Parathyroid adenoma (tissue), 2 donors: ENCODE results near the gene GNAO1.

Experiments used
- H2AFZ ChIP-seq: fragments of 300-600 bp; sonication (generic); one replicate; pipeline ENCODE4 v1.7.0; 2017; ENCODE audit warnings: antibody characterized with exemption, mild to moderate bottlenecking
- H3K27ac ChIP-seq: fragments of 300-600 bp; sonication (generic); one replicate; pipeline ENCODE4 v1.7.0; 2017
- H3K27me3 ChIP-seq: fragments of 300-600 bp; sonication (generic); one replicate; pipeline ENCODE4 v1.7.0; 2017; ENCODE audit warnings: low read length; ENCODE audit not compliant: control insufficient read depth, insufficient read depth
- H3K36me3 ChIP-seq: fragments of 300-600 bp; sonication (generic); one replicate; pipeline ENCODE4 v1.7.0; 2017; ENCODE audit warnings: low read length; ENCODE audit not compliant: control insufficient read depth, insufficient read depth
- H3K4me1 ChIP-seq: fragments of 300-600 bp; sonication (generic); one replicate; pipeline ENCODE4 v1.7.0; 2017; ENCODE audit warnings: control low read depth
- H3K4me2 ChIP-seq: fragments of 300-600 bp; sonication (generic); one replicate; pipeline ENCODE4 v1.7.0; 2017; ENCODE audit warnings: low read length
- H3K4me3 ChIP-seq: fragments of 300-600 bp; sonication (generic); one replicate; pipeline ENCODE4 v1.7.0; 2017; ENCODE audit warnings: low read depth, low read length
- H3K79me2 ChIP-seq: fragments of 300-600 bp; sonication (generic); one replicate; pipeline ENCODE4 v1.7.0; 2017; ENCODE audit warnings: control low read depth
- H3K9ac ChIP-seq: fragments of 300-600 bp; sonication (generic); one replicate; pipeline ENCODE4 v1.7.0; 2017; ENCODE audit warnings: mild to moderate bottlenecking
- H3K9me3 ChIP-seq: fragments of 300-600 bp; sonication (generic); one replicate; pipeline ENCODE4 v1.7.0; 2017; ENCODE audit warnings: low read length; ENCODE audit not compliant: control insufficient read depth
- CTCF ChIP-seq: fragments of 300-600 bp; sonication (generic); IDR thresholded peaks from one replicate; pipeline ENCODE4 v1.7.0; 2017; ENCODE audit warnings: antibody characterized with exemption, mild to moderate bottlenecking
- donor health status: primary hyperparathyroidism.

The GNAO1 gene

GRCh38 chr16:56352351-56353053, 161.2 kb downstream of the GNAO1 start:
- H3K4me1 ChIP-seq, result peaks cover 4% of the 10 kb centered on the region
- H3K27ac ChIP-seq, result no peak overlapping the region
- no peak overlapping the region for H3K9ac ChIP-seq
- no peak overlapping the region for H3K4me3 ChIP-seq
- no peaks in the 10 kb centered on the region for H3K27me3 ChIP-seq
- TF ChIP-seq CTCF, result no peak
- H3K9me3 ChIP-seq, result no peaks in the 10 kb centered on the region
- H2AFZ ChIP-seq, result no peak overlapping the region
- H3K79me2 ChIP-seq, result no peaks in the 10 kb centered on the region
- no peaks in the 10 kb centered on the region for H3K36me3 ChIP-seq
- H3K4me2 ChIP-seq, result no peak overlapping the region

- Histone ChIP-seq H3K27ac (no peak overlapping the region), H3K27me3 (no peaks in the 10 kb centered on the region), H2AFZ (no peak overlapping the region), H3K4me2 (no peak overlapping the region), H3K4me1 (peaks cover 4% of the 10 kb centered on the region), H3K9me3 (no peaks in the 10 kb centered on the region), H3K79me2 (no peaks in the 10 kb centered on the region), H3K9ac (no peak overlapping the region), H3K36me3 (no peaks in the 10 kb centered on the region), H3K4me3 (no peak overlapping the region)
- no peak for TF ChIP-seq CTCF
Measured at GRCh38 chr16:56353054-56353921, 162.0 kb downstream of the GNAO1 start.

- no peak overlapping the region for H3K27ac ChIP-seq
- H3K9ac ChIP-seq, result no peak overlapping the region
- H3K27me3 ChIP-seq, result no peaks in the 10 kb centered on the region
- H3K36me3 ChIP-seq, result no peaks in the 10 kb centered on the region
- no peak overlapping the region for H2AFZ ChIP-seq
- no peak overlapping the region for H3K4me3 ChIP-seq
- no peaks in the 10 kb centered on the region for H3K79me2 ChIP-seq
- no peaks in the 10 kb centered on the region for H3K9me3 ChIP-seq
- no peak overlapping the region for H3K4me2 ChIP-seq
- H3K4me1 ChIP-seq, result peaks cover 4% of the 10 kb centered on the region
- TF ChIP-seq CTCF, result no peak
Measured at GRCh38 chr16:56354016-56354415, 162.7 kb downstream of the GNAO1 start.

- no peak overlapping the region for H3K27ac ChIP-seq
- no peaks in the 10 kb centered on the region for H3K9me3 ChIP-seq
- no peaks in the 10 kb centered on the region for H3K36me3 ChIP-seq
- no peak overlapping the region for H3K4me3 ChIP-seq
- no peak overlapping the region for H2AFZ ChIP-seq
- no peak overlapping the region for H3K9ac ChIP-seq
- H3K27me3 ChIP-seq, result no peaks in the 10 kb centered on the region
- H3K4me1 ChIP-seq, result peaks cover 4% of the 10 kb centered on the region
- no peak for TF ChIP-seq CTCF
- H3K4me2 ChIP-seq, result no peak overlapping the region
- no peaks in the 10 kb centered on the region for H3K79me2 ChIP-seq
Measured at GRCh38 chr16:56354746-56355145, 163.5 kb downstream of the GNAO1 start.
